ENCODE measurements around the gene MPZL2.

The MPZL2 gene

DNA sequence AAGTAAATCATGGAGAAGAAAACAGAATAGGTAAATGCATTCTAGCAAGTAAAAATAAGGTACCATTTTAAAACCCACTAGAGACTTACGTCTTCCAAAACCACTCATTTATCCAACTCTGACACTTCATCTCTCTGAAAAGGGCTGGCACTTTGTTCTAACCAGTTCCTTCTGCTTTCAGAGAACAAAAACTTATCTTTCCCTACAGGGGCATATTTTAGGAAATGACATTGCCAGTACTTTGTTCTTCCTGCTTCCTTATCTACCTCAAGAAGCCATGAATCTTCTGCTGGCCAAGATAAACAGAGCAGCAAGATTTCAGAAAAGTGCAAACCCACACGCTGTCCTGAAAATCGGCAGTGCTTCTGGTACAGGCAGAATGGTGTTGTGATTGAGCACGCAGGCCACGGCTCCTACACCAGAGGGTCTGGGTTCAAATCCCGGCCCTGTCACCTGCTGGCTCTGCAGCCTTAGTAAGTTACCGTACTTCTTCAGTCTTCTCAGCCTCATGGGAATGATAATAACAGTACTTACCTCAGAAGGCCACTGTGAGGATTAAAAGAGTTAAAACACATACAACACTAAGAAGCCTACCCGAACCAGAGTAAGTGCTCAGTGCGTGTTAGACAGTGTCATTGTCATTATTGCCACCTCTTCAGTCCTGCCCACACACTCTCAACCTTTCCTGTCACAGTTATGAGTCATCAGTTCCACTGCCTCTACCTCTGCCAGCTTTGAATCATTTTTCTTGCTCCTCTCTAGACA lies 22.9 kb downstream of the MPZL2 start:
- no peak for DNase-seq (ENCODE audit: low read depth)

GRCh38 chr11:118239509-118240205 lies 24.4 kb downstream of the MPZL2 start:
- DNase-seq (ENCODE audit: low read depth): no peak

DNA sequence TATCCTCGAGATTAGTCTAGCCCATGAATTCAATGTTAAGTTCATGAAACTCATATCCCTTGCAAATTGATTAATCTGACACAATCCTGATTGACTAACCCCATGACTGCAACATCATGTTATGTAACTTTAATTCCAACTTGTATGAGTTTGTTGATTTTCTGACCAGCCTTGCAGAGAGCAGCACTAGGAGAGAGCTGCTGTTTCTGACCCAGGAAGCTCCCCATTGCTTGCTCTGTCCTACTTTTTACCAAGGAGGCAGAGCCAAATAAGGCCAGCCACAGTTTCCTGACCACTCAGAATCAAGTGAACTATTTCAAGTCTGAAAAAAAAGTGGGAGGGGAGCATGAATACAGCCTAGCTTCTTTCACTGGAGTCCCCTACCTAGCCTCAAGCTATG lies 25.2 kb downstream of the MPZL2 start:
- DNase-seq (ENCODE audit: low read depth): no peak

DNA sequence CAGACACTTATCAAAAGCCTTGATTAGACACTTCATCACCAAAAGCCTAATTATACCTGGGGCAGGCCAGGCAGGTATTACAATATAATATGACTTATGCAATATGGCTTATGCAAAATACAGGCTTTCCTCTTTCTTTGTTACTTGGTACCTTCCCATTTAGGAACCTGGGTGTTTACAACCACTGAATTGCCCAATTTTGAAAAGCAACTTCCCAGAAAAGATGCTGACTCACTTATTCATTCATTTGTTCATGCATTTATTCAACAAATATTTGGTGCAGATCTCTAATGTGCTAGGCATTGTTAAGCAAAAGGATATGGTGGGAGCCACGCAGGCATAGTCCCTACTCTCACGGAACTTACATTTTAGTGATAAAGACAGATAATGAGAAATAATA lies 25.7 kb downstream of the MPZL2 start:
- no peak for DNase-seq (ENCODE audit: low read depth)

GRCh38 chr11:118236170-118236569 lies 27.9 kb downstream of the MPZL2 start:
- DNase-seq (ENCODE audit: low read depth): no peak

DNA sequence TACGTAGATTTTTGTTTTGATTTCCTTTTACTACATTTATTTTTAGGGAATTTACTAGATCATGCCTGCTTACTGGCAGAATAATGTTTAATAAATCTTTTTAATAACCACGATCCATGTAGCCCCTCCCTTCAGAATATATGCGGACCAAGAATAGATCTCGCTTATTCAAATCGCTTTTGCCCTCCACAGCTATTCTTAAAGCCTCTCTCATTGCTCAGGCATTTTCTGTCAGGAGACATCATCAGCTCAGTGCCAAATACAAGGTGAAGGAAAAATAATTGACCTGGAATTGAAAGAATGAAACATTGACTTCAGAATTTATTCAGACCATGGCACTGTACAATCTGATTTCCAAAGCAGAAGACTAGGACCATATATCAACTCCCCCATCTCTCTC lies 29.3 kb downstream of the MPZL2 start:
- no peak for DNase-seq (ENCODE audit: low read depth)

- no peak for DNase-seq (ENCODE audit: low read depth)
These were observed 30.2 kb downstream of the MPZL2 start for GRCh38 chr11:118233850-118234249.

DNA sequence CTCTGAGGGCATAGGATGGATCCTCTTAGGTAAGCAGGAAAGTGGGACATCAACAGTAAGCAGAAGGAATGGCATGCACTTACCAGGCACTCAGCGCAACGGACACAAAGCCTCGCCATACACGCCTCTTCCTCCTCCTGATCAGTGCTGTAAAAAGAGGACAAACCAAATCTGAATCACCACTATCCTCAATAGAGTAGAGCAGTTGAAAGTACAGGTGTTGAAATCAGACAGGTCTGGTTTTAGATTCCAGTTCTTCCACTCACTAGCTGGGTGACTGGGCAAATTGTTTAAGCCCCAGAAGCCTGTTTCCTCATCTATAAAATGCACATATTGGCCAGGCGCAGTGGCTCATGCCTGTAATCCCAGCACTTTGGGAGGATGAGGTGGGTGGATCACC lies 30.7 kb downstream of the MPZL2 start:
- DNase-seq (ENCODE audit: low read depth): no peak

DNA sequence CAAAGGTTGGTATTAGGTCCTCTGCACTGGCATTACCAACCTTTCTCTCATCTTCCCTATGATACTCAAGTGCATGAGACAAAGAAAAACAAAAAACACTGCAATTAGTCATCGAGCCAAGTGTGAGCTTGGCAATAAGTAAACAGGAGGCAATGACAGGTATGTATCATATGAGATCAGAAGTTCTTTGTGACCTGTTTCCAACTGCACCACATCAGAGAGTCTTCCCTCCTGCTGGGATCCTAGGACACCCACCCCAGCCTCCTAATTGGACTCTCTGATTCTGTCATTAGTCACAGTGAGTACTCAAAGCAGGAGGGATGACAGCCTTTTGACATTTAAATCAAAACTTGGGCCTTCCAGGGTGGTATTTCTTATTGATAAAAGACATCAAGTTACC lies 31.4 kb downstream of the MPZL2 start:
- no peak for DNase-seq (ENCODE audit: low read depth)

GRCh38 chr11:118231461-118231860 lies 32.6 kb downstream of the MPZL2 start:
- no peak for DNase-seq (ENCODE audit: low read depth)

DNA sequence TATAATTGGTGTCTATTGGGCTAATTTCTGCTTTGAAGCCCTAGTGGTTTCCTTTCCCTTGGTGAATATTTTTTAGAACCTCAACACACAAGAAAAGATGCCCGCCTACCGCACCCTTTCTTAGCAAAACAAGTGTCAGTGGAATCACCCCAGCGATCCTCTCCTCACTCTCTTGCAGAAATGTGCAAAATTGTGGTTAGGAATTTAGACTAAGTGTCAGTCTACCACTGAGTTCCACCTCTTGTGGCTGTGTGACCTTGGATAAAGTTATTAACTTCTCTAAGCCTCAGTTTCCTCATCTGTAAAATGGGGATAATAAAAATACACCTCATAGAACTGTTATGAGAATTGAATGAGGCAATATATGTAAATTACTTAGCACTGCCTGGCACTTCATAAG lies 34.0 kb downstream of the MPZL2 start:
- DNase-seq (ENCODE audit: low read depth): no peak

GRCh38 chr11:118229274-118229847 lies 34.7 kb downstream of the MPZL2 start:
- peak; percentile 11 for DNase-seq (ENCODE audit: low read depth)

DNA sequence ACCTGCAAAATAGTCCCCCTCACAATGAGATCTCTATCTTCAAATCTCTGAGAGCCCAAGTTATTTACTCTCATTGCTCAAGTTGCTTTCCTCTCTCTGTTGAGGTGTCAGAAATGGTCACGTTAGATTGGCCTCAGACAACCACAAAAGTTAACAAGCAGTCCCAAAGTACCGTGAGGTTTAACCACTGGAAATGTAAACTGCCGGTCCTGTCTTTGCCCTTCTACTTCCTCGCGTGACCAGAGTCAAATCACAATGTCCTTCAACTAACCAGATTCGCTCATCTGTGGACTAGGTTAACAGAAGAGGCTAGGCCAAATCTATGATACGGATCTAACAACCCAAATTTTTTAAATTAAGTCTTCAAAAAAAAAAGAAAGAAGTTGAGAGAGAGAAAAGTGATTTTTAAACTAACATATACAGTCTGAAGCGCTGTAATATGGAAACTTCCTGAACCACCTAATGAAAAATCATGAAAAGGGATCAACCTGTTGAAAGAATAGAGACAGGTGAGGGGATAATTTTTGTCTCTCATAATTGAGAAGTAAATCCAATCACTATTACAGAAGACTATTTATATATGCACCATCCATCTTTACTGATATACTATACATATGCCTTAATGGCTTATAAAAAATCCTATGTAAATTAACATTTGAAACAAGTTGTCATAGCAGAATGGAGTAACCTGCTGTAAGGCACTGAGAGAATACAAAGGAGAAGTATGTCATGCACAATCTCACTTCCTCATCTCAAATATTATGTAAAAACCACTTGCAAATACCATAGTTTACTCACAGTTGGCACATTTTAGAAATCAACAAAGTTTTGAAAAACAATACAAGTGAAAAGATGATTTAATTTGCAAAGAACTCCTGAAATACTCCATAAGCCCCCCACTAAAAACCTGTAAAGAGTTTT lies 36.0 kb downstream of the MPZL2 start:
- DNase-seq (ENCODE audit: low read depth): no peak

DNA sequence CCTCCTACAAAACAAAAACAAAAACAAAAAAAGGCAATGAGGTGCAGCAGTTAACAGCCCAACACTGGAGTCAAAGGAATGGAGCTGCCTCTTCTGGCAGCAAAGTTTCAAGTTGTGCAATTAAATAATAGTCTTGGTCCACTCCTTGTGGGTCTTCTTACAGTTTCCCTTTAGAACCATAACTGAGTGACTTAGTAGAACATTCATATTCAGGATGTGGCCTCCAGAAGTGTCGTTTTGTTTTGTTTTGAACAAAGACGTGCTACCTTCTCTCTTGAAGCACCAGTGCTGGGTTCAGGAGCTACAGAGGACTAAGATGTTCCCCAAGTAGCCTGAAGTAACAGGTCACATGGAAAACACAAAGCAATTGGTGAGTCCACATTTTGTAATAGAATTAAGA lies 37.3 kb downstream of the MPZL2 start:
- no peak for DNase-seq (ENCODE audit: low read depth)

GRCh38 chr11:118226296-118226695 lies 37.8 kb downstream of the MPZL2 start:
- peak; percentile 20 for DNase-seq (ENCODE audit: low read depth)

DNA sequence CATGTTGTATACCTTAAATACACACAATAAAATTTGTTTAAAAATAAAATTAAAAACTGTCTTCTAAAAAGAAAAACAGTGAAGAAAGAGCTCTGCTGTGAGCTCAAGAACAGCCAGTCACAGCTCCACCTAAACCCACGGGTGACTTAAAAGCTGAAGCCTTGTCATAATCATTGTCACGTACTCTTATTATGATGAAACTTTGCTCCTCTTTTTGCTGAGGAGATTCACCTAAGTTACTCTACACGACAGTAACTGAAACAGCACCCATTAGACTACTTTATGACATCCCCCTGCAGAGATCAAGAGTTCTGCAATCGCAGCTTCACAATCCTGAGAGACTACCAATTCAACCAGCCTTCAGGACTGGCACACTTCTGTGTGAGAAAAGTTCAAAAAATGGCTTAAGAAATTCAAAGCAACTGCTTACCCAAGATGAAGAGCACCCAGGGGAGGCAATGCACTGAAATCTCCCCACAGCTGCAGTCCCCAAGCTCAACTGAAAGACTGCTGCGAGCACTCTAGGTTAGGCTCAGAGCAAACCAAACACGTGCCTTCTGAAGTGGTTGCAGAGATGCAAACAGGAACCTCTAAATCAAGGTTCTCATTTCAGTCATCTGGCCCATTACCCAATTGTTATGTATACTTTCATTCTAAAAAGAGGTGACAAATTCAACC lies 39.4 kb downstream of the MPZL2 start, which contains the start of gene JAML:
TSS of gene JAML (minus strand) at position 501 of the 678 bp plus-strand sequence. CDS start 10,145 bp downstream, outside the sequence.
- no peak for DNase-seq (ENCODE audit: low read depth)

GRCh38 chr11:118223992-118224391 lies 40.1 kb downstream of the MPZL2 start:
- no peak for DNase-seq (ENCODE audit: low read depth)

GRCh38 chr11:118223570-118223969 lies 40.5 kb downstream of the MPZL2 start:
- no peak for DNase-seq (ENCODE audit: low read depth)

DNA sequence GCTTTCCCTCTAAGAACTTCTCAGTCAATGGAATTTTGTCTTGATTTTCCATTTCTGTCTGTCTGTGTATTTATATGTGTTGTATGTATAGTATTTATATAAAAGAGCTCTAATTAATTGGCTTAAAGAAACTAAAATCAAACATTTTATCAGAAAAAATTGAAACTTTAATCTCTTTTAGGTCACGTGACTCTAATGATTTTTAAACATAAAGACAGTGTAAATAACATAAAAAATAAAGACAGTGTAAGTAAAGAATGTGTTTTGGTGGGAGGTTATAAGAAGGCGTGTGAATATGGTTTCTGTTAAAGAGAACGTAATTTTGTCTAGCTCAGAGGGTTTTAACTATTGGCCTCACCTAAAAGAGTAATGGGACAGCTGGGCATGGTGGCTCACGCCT lies 41.7 kb downstream of the MPZL2 start:
- DNase-seq (ENCODE audit: low read depth): no peak

DNA sequence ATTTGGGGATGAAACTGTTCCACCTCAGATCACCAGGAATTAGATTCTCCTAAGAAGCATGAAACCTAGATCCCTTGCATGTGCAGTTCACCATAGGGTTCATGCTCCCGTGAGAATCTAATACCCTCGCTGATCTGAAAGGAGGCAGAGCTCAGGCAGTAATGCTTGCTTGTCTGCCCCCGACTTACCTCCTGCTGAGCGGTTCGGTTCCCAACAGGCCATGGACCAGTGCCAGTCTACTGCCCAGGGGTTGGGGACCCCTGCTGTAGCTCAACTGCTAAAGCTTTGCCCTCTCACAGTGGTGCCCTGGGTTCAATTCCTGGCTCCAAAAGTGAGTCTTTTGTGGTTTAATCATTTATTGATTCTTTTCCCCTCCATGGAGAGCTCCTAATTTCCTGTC lies 42.7 kb downstream of the MPZL2 start:
- no peak for DNase-seq (ENCODE audit: low read depth)

GRCh38 chr11:118219732-118220131 lies 44.4 kb downstream of the MPZL2 start:
- no peak for DNase-seq (ENCODE audit: low read depth)

- no peak for DNase-seq (ENCODE audit: low read depth)
These were observed 44.9 kb downstream of the MPZL2 start for GRCh38 chr11:118219244-118219643.
